H9 (cell line): ENCODE results near the gene ESRRB. TPM values are rescaled to one million over a fixed set of nuclear protein-coding genes. Genes with fewer than 3 reads are reported as not detected.

ENCODE experiments used
- DNase-seq: peaks from one replicate; pipeline ENCODE4 v3.0.0-alpha.2; 2017
- H2AFZ ChIP-seq: one replicate; pipeline ENCODE4 v1.6.1; 2013; ENCODE audit warnings: mild to moderate bottlenecking, low read length, control low read depth, moderate library complexity
- H2AK5ac ChIP-seq: 2 replicates; pipeline ENCODE4 v1.6.1; 2013; ENCODE audit warnings: low read length, control low read depth, mixed read lengths; ENCODE audit not compliant: insufficient read length
- H2BK120ac ChIP-seq: one replicate; pipeline ENCODE4 v1.6.1; 2013; ENCODE audit warnings: low read depth, mild to moderate bottlenecking, low read length, control low read depth, inconsistent platforms; ENCODE audit not compliant: poor library complexity, severe bottlenecking
- H2BK12ac ChIP-seq: 2 replicates; pipeline ENCODE4 v1.6.1; 2013; ENCODE audit warnings: low read length, control low read depth, mixed read lengths, low read depth; ENCODE audit not compliant: insufficient read length
- H2BK15ac ChIP-seq: 2 replicates; pipeline ENCODE4 v1.6.1; 2013; ENCODE audit warnings: low read depth, low read length, control low read depth
- H2BK20ac ChIP-seq: one replicate; pipeline ENCODE4 v1.6.1; 2013; ENCODE audit warnings: low read depth, mild to moderate bottlenecking, low read length, control low read depth, inconsistent platforms; ENCODE audit not compliant: poor library complexity, severe bottlenecking
- H2BK5ac ChIP-seq: 2 replicates; pipeline ENCODE4 v1.6.1; 2013; ENCODE audit warnings: low read length, control low read depth, mixed read lengths; ENCODE audit not compliant: insufficient read length
- H3K14ac ChIP-seq: 2 replicates; pipeline ENCODE4 v1.6.1; 2013; ENCODE audit warnings: low read length, control low read depth; ENCODE audit not compliant: insufficient read depth
- H3K18ac ChIP-seq: 2 replicates; pipeline ENCODE4 v1.6.1; 2013; ENCODE audit warnings: low read depth, mild to moderate bottlenecking, mixed read lengths, low read length, control low read depth; ENCODE audit not compliant: insufficient read length
- H3K23ac ChIP-seq: 2 replicates; pipeline ENCODE4 v1.6.1; 2013; ENCODE audit warnings: low read length, control low read depth, mixed read lengths, low read depth; ENCODE audit not compliant: insufficient read length
- H3K23me2 ChIP-seq: 2 replicates; pipeline ENCODE4 v1.6.1; 2013; ENCODE audit warnings: low read depth, mild to moderate bottlenecking, mixed read lengths, low read length, control low read depth; ENCODE audit not compliant: insufficient read length, poor library complexity, severe bottlenecking
- H3K27ac ChIP-seq: 2 replicates; pipeline ENCODE4 v1.5.1; 2013; ENCODE audit warnings: low read length, control low read depth, mixed read lengths, low read depth; ENCODE audit not compliant: insufficient read length
- H3K27me3 ChIP-seq: 2 replicates; pipeline ENCODE4 v1.6.1; 2013; ENCODE audit warnings: low read length, control low read depth, inconsistent platforms; ENCODE audit not compliant: insufficient read depth
- H3K4ac ChIP-seq: 2 replicates; pipeline ENCODE4 v1.6.1; 2013; ENCODE audit warnings: low read depth, mild to moderate bottlenecking, control low read depth, inconsistent platforms, low read length, moderate library complexity
- H3K4me1 ChIP-seq: 2 replicates; pipeline ENCODE4 v1.6.1; 2013; ENCODE audit warnings: low read length, control low read depth, inconsistent platforms; ENCODE audit not compliant: insufficient read depth
- H3K4me2 ChIP-seq: 2 replicates; pipeline ENCODE4 v1.6.1; 2013; ENCODE audit warnings: low read length, control low read depth, mixed read lengths; ENCODE audit not compliant: insufficient read length, insufficient read depth
- H3K56ac ChIP-seq: 2 replicates; pipeline ENCODE4 v1.6.1; 2013; ENCODE audit warnings: low read depth, mild to moderate bottlenecking, mixed read lengths, low read length, control low read depth; ENCODE audit not compliant: insufficient read length
- H3K79me1 ChIP-seq: 2 replicates; pipeline ENCODE4 v1.6.1; 2013; ENCODE audit warnings: low read depth, mild to moderate bottlenecking, moderate library complexity, low read length, control low read depth, inconsistent platforms; ENCODE audit not compliant: insufficient read depth, poor library complexity, severe bottlenecking
- H3K79me2 ChIP-seq: 2 replicates; pipeline ENCODE4 v1.6.1; 2013; ENCODE audit warnings: low read length, control low read depth, inconsistent platforms; ENCODE audit not compliant: insufficient read depth
- H3K9ac ChIP-seq: 2 replicates; pipeline ENCODE4 v1.6.1; 2013; ENCODE audit warnings: low read length, control low read depth, mixed read lengths; ENCODE audit not compliant: insufficient read length; ENCODE audit errors: extremely low read depth
- H3K9me3 ChIP-seq: one replicate; pipeline ENCODE4 v1.6.1; 2013; ENCODE audit warnings: low read depth, low read length, inconsistent platforms; ENCODE audit not compliant: control insufficient read depth
- H3T11ph ChIP-seq: one replicate; pipeline ENCODE4 v1.6.1; 2013; ENCODE audit warnings: mild to moderate bottlenecking, low read length, control low read depth, inconsistent platforms
- H4K20me1 ChIP-seq: one replicate; pipeline ENCODE4 v1.6.1; 2013; ENCODE audit not compliant: control insufficient read depth, insufficient read length, insufficient read depth
- H4K5ac ChIP-seq: 2 replicates; pipeline ENCODE4 v1.6.1; 2013; ENCODE audit warnings: low read depth, mild to moderate bottlenecking, mixed read lengths, low read length, control low read depth; ENCODE audit not compliant: insufficient read length
- H4K8ac ChIP-seq: replicated peaks from 2 replicates; pipeline ENCODE4 v1.6.1; 2013; ENCODE audit warnings: low read length, control low read depth, mixed read lengths, low read depth; ENCODE audit not compliant: insufficient read length
- H4K91ac ChIP-seq: 2 replicates; pipeline ENCODE4 v1.6.1; 2013; ENCODE audit warnings: low read depth, mild to moderate bottlenecking, moderate library complexity, mixed read lengths, low read length, control low read depth; ENCODE audit not compliant: insufficient read length
- H3K27ac Mint-ChIP-seq, 3 experiments: 2 replicates in 2 of 3; 3 replicates in 1 of 3; pipeline ENCODE4 v1.8.0; 2020 to 2021; ENCODE audit warnings: mixed read lengths in 3 of 3, mild to moderate bottlenecking in 1 of 3, moderate library complexity in 1 of 3
- H3K27me3 Mint-ChIP-seq: 2 replicates; pipeline ENCODE4 v1.8.0; 2021; ENCODE audit warnings: low read depth, mild to moderate bottlenecking, moderate library complexity, mixed read lengths
- H3K36me3 Mint-ChIP-seq, 3 experiments: 2 replicates in 2 of 3; 3 replicates in 1 of 3; pipeline ENCODE4 v1.8.0; 2020 to 2021; ENCODE audit warnings: low read depth in 3 of 3, mixed read lengths in 3 of 3; ENCODE audit not compliant: insufficient read depth in 1 of 3
- H3K4me1 Mint-ChIP-seq, 2 experiments: 2 replicates each; pipeline ENCODE4 v1.8.0; 2020; ENCODE audit warnings: mixed read lengths in 2 of 2
- H3K4me3 Mint-ChIP-seq, 2 experiments: 2 replicates in 1 of 2; 3 replicates in 1 of 2; pipeline ENCODE4 v1.8.0; 2020 to 2021; ENCODE audit warnings: mild to moderate bottlenecking in 2 of 2, mixed read lengths in 2 of 2, moderate library complexity in 1 of 2
- H3K9me3 Mint-ChIP-seq, 2 experiments: 2 replicates in 1 of 2; 3 replicates in 1 of 2; pipeline ENCODE4 v1.8.0; 2020; ENCODE audit warnings: mild to moderate bottlenecking in 2 of 2, mixed read lengths in 2 of 2, moderate library complexity in 1 of 2
- CTCF ChIP-seq: fragments of 200-600 bp; sonication (generic); conservative IDR thresholded peaks from 3 replicates; pipeline ENCODE4 v1.8.0; 2021; ENCODE audit warnings: antibody characterized with exemption, mild to moderate bottlenecking
- WGBS: extraction: QIAGEN DNeasy Blood & Tissue Kit; methylation state at CpG from one replicate; pipeline ENCODE4 v1.1.7; 2013; ENCODE audit warnings: missing lambda C conversion rate, low lambda C conversion rate, mixed read lengths; ENCODE audit not compliant: insufficient read length; ENCODE audit errors: extremely low coverage; 5-methylcytosine and 5-hydroxymethylcytosine counted together
- total RNA-seq: library from RNA; stranded (reverse); gene quantifications from 2 replicates; pipeline ENCODE4 v1.2.1, GENCODE V29; 2021

ESRRB gene
- total RNA-seq, 1 experiment from 2014 or later, result 0.11 TPM

GRCh38 chr14:76456200-76456599 lies 80.3 kb downstream of the ESRRB start:
- Mint-ChIP-seq H3K4me1 (peaks cover 6 to 16% of the 10 kb centered on the region in 2 experiments), H3K9me3 (no peaks in the 10 kb centered on the region)

More at GRCh38 chr14:76456200-76456599, 80.3 kb downstream of the ESRRB start:
- no peak overlapping the region for H2AFZ ChIP-seq
- no peak overlapping the region for H2BK12ac ChIP-seq
- DNase-seq, result peak; percentile 65
- no peak overlapping the region for H3K4me2 ChIP-seq
- peak; percentile 76 for TF ChIP-seq CTCF
- no peak overlapping the region; a peak in 1 of 7 replicates for H3K27ac Mint-ChIP-seq
- H3K27ac ChIP-seq, result no peak overlapping the region
- no peak overlapping the region for H2BK120ac ChIP-seq
- no peaks in the 10 kb centered on the region; the same call in 1 of the 2 replicates for H3K27me3 Mint-ChIP-seq
- H3K56ac ChIP-seq, result no peak overlapping the region
- H2AK5ac ChIP-seq, result no peak overlapping the region
- H3K36me3 Mint-ChIP-seq, result no peaks in the 10 kb centered on the region
- no peaks in the 10 kb centered on the region for H3K23me2 ChIP-seq
- no peak overlapping the region for H4K8ac ChIP-seq
- H3K4me3 Mint-ChIP-seq, result no peak overlapping the region
- H4K20me1 ChIP-seq, result no peaks in the 10 kb centered on the region
- no peak overlapping the region for H2BK15ac ChIP-seq
- H3K23ac ChIP-seq, result no peak overlapping the region
- no peaks in the 10 kb centered on the region for H3K27me3 ChIP-seq
- H3K4me1 ChIP-seq, result no peaks in the 10 kb centered on the region
- no peaks in the 10 kb centered on the region for H3K79me1 ChIP-seq
- no peak overlapping the region for H3T11ph ChIP-seq
- no peak overlapping the region for H2BK5ac ChIP-seq
- no peak overlapping the region for H3K14ac ChIP-seq
- H3K18ac ChIP-seq, result no peak overlapping the region
- no peak overlapping the region for H4K5ac ChIP-seq
- no peaks in the 10 kb centered on the region for H3K9me3 ChIP-seq
- no CpG with 5 or more reads among the region's 2 CpGs for WGBS
- no peaks in the 10 kb centered on the region for H3K79me2 ChIP-seq
- no peak overlapping the region for H3K9ac ChIP-seq
- no peak overlapping the region for H4K91ac ChIP-seq
- H3K4ac ChIP-seq, result no peak overlapping the region
- no peak overlapping the region for H2BK20ac ChIP-seq
